Memory B cell (primary cell): ENCODE data around the gene ZCCHC14.
"Not testable (repeated sequence)": the region's sequence is repeated elsewhere in the genome, so short reads cannot be mapped to it uniquely, and the experiment has no call there.

Experiments
- ATAC-seq: fragments of 150-1000 bp; cut with Tn5 transposase; 2 replicates; pipeline ENCODE4 v1.10.0; 2021; ENCODE audit warnings: low read depth, mild to moderate bottlenecking, moderate library complexity
- DNase-seq, 2 donors: peaks; one replicate each; pipeline ENCODE4 v3.0.0; 2022; ENCODE audit warnings: low spot score in 2 of 2
- H3K27ac Mint-ChIP-seq: one replicate; pipeline ENCODE4 v1.8.0; 2022; ENCODE audit warnings: mild to moderate bottlenecking, moderate library complexity, mixed read lengths
- H3K27me3 Mint-ChIP-seq: one replicate; pipeline ENCODE4 v1.8.0; 2022; ENCODE audit warnings: mixed read lengths
- H3K36me3 Mint-ChIP-seq: one replicate; pipeline ENCODE4 v1.8.0; 2022; ENCODE audit warnings: mild to moderate bottlenecking, mixed read lengths
- H3K4me1 Mint-ChIP-seq: one replicate; pipeline ENCODE4 v1.8.0; 2022; ENCODE audit warnings: mixed read lengths
- H3K4me3 Mint-ChIP-seq: one replicate; pipeline ENCODE4 v1.8.0; 2022; ENCODE audit warnings: mild to moderate bottlenecking, moderate library complexity, mixed read lengths
- H3K9me3 Mint-ChIP-seq: one replicate; pipeline ENCODE4 v1.8.0; 2022; ENCODE audit warnings: mixed read lengths

Gene ZCCHC14

DNA sequence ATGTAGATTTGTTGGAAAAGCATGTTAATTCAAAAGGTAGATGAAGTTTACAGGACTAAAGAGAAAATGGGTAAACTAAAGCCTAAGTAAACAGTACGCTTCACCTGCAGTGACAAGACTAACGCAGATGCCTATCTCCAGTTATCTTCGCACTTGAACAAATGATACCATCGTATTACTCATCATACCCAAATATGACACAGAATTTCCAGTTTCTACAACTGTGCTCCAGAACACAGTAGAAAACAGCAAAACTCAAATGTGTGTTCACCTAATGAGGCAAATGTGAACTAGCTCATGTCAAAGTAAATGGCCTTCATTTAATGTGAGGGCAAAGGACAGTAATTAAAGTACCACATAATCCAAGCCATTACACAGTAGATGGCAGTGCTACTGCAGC is 7.0 kb downstream of the ZCCHC14 start:
- H3K36me3 Mint-ChIP-seq, H3K4me3 Mint-ChIP-seq, DNase-seq, H3K4me1 Mint-ChIP-seq, H3K27me3 Mint-ChIP-seq, H3K27ac Mint-ChIP-seq, H3K9me3 Mint-ChIP-seq, ATAC-seq: not testable (repeated sequence)

DNA sequence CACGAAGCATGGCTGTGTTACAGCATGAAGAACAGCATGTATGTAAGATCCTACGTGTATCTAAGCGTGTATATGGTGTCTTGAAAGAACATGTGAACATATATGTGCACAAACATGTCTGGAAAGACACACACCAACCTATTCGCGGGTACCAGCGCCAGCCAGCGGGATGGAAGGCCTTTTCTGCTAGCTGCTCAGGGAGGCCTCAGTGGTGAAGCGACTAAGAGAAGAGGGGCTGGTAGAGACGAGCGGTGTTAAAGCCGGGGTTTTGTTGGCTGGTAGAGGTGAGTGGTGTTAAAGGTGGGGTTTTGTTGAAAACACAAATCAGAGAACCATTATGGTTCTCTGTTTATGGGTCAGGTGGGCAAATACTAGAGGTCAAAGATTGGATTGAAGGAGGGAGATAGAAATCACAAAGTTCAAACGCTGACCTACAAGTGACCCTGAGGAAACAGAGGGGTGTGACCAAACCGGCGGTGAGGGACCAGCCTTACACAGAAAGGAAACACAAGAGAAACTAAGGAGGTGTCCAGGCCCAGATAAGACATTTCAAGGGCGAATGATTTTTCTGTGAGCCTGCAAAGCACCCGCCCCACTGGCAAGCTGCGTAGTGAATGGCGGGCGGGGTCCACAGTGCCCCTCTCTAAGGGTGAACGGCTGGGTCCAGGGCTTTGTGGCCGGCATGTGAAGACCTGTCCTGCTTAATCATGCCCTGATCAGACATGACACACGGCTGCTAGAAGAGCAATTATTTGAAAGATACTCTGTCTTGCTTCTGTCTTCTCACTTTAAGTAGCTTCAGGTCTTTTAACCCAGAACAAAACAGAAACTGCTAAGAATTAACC is 8.1 kb downstream of the ZCCHC14 start:
- H3K36me3 Mint-ChIP-seq = no peaks in the 10 kb centered on the region
- H3K27ac Mint-ChIP-seq = no peak overlapping the region
- H3K4me1 Mint-ChIP-seq = peaks cover 2% of the 10 kb centered on the region
- DNase-seq (no peak), ATAC-seq (no peak)
- H3K4me3 Mint-ChIP-seq = no peak overlapping the region
- no peaks in the 10 kb centered on the region for H3K9me3 Mint-ChIP-seq
- peaks cover 4% of the 10 kb centered on the region for H3K27me3 Mint-ChIP-seq

DNA sequence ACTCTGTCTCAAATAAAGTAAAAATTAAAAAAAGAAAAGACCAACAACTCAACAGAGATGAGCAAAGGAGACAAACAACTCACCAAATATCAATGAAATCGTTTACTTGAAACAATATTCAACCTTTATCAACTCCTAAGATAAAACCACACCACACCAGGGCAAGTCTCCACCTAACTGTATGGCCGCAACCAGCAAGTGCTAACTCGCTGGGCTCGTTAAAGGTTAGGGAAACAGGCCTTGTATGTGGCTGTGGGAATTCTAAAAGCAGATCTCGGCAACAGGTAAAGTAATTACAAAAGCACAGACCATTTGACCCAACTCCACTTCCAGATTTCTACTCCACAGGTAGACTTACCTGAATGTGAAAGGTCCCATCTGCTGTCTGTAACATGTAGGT is 9.3 kb downstream of the ZCCHC14 start:
- Mint-ChIP-seq H3K27ac (no peak overlapping the region), H3K27me3 (peaks cover 4% of the 10 kb centered on the region), H3K4me3 (no peak overlapping the region), H3K9me3 (no peaks in the 10 kb centered on the region), H3K36me3 (no peaks in the 10 kb centered on the region), H3K4me1 (no peaks in the 10 kb centered on the region)
- ATAC-seq (no peak), DNase-seq (no peak)

DNA sequence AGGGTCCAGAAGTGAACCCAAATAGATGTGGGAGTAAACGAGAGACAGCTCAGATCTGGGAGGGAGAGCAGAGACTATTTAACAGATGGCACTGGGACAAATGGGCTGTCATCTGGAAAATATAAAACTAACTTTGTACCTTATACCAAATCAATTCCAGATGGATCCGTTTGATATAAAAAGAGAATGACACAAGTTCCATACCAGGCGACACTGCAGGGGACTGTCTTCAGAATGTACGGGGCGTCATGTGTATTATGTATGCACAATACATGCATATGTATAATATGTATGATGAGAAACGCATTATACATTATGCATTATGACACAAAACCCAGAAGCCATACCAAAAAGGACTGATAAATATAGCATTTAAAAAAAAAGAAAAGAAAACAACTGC is 10.2 kb downstream of the ZCCHC14 start:
- not testable (repeated sequence) for H3K4me3 Mint-ChIP-seq, DNase-seq, ATAC-seq, H3K9me3 Mint-ChIP-seq, H3K4me1 Mint-ChIP-seq, H3K27me3 Mint-ChIP-seq, H3K27ac Mint-ChIP-seq, H3K36me3 Mint-ChIP-seq

DNA sequence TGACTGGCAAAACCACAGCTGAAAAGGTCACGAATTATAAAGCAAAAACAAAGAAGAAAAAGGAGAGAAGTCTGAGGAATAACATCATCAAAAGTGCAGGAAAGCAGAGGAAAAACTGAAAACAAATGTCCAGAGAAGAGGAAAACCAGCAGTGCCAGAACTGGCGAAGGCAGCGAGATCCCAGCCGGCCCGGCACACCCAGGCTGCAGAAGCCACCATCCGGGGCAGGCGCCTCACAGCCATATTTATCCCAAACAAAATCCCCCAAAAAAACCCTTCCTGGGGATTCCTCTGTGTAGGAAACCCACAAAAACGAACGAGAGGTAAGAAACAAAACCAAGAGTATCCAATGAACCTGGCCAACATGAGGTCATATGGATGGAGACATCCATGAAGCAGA is 10.6 kb downstream of the ZCCHC14 start:
- H3K27ac Mint-ChIP-seq = no peak overlapping the region
- peaks cover 3% of the 10 kb centered on the region for H3K36me3 Mint-ChIP-seq
- no peak overlapping the region for H3K4me3 Mint-ChIP-seq
- H3K27me3 Mint-ChIP-seq = peaks cover 9% of the 10 kb centered on the region
- no peak for DNase-seq
- no peaks in the 10 kb centered on the region for H3K9me3 Mint-ChIP-seq
- no peak for ATAC-seq
- H3K4me1 Mint-ChIP-seq = peaks cover 4% of the 10 kb centered on the region

DNA sequence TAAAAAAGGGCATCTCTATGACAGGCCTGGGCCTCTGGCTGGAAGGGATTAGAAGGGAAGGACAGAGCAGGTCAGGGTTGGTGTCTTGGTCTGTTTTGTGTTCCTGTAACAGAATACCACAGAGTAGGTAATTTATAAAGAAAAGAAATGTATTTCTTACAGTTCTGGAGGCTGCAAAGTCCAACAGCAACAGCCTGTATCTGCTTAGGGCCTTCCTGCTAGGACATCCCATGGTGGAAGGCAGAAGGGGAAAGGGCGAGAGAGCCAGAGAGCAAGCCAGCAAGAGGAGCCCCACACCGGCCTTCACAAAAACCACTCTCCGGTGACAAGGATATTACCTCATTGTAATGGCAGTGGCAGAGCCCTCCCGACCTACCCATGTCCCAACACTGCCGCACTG is 11.1 kb downstream of the ZCCHC14 start:
- ATAC-seq, H3K36me3 Mint-ChIP-seq, DNase-seq, H3K9me3 Mint-ChIP-seq, H3K27ac Mint-ChIP-seq, H3K4me3 Mint-ChIP-seq, H3K4me1 Mint-ChIP-seq, H3K27me3 Mint-ChIP-seq: not testable (repeated sequence)

DNA sequence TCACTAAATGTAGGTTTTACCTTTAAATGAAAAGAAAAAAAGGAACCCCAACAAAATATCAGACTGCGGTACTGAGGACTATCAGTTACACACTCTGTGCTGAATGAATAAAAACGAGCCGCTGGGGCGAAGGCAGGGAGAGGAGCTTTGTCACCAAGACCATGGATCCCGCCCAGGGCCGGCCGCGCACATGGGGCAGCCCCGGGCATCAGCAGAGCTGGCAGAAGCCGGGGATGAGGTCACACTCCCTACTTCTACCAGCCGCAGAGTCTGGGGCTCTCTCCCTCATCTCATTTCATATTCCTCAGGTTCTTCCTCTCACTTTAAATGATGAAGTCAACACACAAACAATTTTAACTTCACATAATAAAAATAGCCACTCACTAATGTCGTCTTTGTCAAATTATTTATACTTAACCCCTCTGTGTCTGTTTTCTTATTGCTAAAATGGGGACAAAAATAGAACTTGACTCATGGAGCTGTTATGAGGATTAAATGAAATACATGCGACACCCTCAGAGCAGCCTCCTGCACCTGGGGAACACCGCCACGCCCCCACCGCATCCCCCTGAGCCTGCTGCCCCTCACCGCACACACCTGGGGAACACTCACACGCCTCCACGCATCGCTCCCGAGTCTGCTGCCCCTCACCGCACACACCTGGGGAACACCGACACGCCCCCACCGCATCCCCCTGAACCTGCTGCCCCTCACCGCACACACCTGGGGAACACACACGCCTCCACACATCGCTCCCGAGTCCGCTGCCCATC is 15.4 kb downstream of the ZCCHC14 start:
- not testable (repeated sequence) for DNase-seq, H3K4me1 Mint-ChIP-seq, H3K4me3 Mint-ChIP-seq, ATAC-seq, H3K27ac Mint-ChIP-seq, H3K9me3 Mint-ChIP-seq
- peaks cover 19% of the 10 kb centered on the region for H3K27me3 Mint-ChIP-seq
- peaks cover 10% of the 10 kb centered on the region for H3K36me3 Mint-ChIP-seq

DNA sequence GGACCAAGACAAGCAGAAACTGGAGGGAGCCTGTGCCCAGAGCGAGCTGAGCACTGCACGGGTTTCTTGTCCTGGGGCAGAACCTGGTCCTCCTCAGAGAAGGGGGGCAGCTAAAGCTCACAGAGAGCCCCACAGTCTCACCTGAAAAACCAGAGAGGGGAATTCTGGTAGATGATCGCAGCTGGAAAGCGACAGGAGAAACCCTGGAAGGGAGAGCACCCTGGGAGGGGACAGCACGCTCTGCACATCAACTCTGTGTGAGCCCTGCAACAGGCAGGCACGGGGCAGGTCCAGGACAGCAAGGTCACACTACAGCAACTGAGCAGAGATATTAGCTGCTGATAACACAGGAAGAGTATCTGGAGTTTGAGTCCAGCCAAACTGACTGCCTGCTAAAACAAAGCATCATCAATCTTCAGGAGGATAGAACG is 18.2 kb downstream of the ZCCHC14 start:
- Mint-ChIP-seq H3K27ac (no peak overlapping the region), H3K9me3 (no peaks in the 10 kb centered on the region)

DNA sequence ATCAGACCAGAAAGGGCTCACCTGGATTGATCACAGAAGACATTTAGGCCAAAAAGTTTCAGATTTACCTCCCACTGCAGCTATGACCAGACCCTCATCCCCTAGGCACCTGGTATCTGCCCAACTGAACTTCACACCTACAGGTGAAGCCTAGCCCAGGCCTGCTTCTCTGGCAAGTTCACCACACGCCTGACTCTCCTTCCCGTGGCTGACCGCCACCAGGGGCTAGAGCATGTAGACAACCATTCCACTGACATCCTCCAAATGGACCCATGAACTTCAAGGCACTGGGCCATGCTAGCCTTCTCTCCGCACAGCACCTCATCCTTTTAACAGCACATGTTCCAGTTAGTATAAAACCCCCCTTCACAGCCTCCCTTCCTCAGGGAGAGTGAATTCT is 18.8 kb downstream of the ZCCHC14 start:
- no peaks in the 10 kb centered on the region for H3K9me3 Mint-ChIP-seq
- ATAC-seq (no peak), DNase-seq (no peak)
- H3K4me3 Mint-ChIP-seq = no peak overlapping the region
- H3K4me1 Mint-ChIP-seq = peaks cover 6% of the 10 kb centered on the region
- no peak overlapping the region for H3K27ac Mint-ChIP-seq
- peaks cover 10% of the 10 kb centered on the region for H3K36me3 Mint-ChIP-seq
- peaks cover 15% of the 10 kb centered on the region for H3K27me3 Mint-ChIP-seq

More for the DNA sequence above, 18.2 kb downstream of the ZCCHC14 start:
- ATAC-seq (no peak), DNase-seq (no peak)
- Mint-ChIP-seq H3K36me3 (peaks cover 10% of the 10 kb centered on the region), H3K4me1 (peaks cover 6% of the 10 kb centered on the region), H3K27me3 (peaks cover 15% of the 10 kb centered on the region), H3K4me3 (no peak overlapping the region)

DNA sequence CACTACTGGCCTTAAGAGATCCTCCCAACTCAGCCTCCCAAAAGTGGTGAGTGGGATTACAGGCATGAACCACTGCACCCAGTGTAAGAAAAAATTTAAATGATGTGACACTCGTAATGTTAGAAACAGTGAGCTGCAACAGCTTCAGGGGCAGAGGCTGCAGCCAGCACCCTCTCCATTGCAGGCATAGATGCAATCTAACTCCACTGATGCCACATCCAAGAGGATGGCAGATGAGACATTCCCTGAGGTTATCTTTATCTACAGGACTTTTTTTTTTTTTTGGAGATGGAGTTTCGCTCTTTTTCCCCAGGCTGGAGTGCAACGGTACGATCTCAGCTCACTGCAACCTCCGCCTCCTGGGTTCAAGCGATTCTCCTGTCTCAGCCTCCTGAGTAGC is 19.9 kb downstream of the ZCCHC14 start:
- Mint-ChIP-seq H3K4me1 (peaks cover 5% of the 10 kb centered on the region), H3K4me3 (no peak overlapping the region), H3K36me3 (peaks cover 7% of the 10 kb centered on the region), H3K9me3 (no peaks in the 10 kb centered on the region), H3K27me3 (peaks cover 13% of the 10 kb centered on the region), H3K27ac (no peak overlapping the region)
- ATAC-seq = no peak
- no peak for DNase-seq

DNA sequence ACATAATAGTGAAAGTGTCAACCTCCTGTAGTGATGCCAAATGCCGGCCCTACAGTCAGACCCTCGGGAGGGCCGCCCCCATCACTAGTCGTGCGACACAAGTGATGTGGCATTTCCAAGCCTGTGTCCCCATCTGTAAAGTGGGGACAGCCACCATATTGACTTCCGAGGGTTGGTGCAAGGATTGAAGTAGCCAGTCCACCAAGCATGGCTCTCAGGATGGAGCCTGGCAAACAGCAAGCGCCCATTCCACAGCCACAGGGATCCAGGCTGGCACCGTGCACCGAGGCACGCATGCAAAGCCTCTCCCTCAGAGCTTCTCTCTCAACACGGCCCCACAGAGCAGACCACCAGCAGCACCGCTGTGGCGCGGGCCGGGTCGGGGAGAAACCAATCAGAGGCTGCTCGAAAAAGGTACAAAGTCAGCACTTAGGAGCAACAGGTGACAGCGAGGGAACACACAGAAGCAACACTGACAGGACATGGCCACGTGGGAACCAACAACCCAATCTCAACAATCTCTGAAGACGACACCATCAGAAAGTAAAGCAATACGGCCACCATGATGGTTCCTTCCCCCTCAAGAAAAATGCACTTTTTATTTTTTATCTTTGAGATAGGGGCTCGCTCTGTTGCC is 20.6 kb downstream of the ZCCHC14 start:
- Mint-ChIP-seq H3K4me3 (no peak overlapping the region), H3K4me1 (peaks cover 2% of the 10 kb centered on the region), H3K27ac (no peak overlapping the region), H3K9me3 (no peaks in the 10 kb centered on the region), H3K36me3 (peaks cover 7% of the 10 kb centered on the region), H3K27me3 (peaks cover 10% of the 10 kb centered on the region)
- no peak for DNase-seq
- ATAC-seq = no peak

DNA sequence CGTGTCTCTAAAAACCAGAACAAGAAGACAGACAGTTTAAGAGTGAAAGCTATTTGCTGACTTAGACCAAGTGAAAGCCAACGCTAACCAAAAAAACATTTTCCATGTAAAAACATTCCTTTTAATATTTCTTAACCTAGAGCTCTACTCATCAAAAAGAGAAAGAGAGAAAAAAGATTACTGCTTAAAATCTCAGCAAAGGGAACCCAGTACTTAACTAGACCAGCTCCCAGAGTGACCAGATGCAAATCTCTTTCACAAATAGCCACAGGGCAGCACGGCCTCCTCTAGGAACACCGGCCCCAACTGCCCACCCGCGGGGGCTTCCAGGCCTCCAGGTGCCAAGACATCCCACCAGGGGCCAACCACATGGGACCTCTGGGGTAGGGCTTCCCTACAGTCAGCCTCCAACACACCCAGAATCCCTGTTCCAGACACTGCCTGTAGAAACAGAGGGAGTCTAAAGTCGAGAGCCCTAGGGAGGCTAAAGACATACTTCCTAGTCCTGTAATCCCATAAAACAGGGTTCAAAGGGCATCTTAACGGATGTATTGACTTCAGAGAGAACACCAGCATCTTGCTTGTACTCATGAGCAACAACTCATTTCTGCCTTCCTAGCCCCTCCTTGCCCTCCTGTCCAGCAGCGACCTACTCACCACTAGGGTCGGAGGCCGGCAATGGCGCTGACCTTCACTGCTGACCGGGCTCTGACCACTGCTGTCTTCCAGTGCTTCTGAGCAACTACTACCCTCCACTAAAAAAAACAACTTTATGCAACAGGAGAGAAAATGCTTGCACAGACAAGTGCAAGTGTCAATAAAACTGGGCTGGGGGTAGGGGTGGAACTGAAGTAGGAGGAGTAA is 21.3 kb downstream of the ZCCHC14 start:
- Mint-ChIP-seq H3K4me1 (peaks cover 2% of the 10 kb centered on the region), H3K4me3 (no peak overlapping the region), H3K27ac (no peak overlapping the region), H3K27me3 (peaks cover 10% of the 10 kb centered on the region), H3K9me3 (no peaks in the 10 kb centered on the region), H3K36me3 (peaks cover 7% of the 10 kb centered on the region)
- DNase-seq = no peak
- ATAC-seq = no peak

DNA sequence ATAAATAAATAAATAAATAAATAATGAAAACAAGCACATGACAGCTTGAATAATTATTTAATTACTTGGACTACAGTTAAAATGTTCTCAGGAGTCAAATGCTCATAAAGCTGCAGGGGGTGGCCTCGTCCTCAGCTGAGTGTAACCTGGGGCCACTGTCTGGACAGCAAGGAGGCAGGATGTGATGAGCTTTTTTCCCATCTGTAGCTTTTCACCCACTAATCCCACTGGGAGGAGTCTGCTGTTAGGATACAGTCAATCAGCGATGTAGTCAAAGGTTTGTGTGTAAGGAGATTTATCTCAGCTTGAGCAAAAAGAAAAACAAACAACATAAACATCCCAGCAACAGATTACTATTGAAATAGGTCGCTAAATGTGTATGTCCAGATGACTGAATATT is 22.5 kb downstream of the ZCCHC14 start:
- Mint-ChIP-seq H3K4me3 (no peak overlapping the region), H3K27ac (no peak overlapping the region), H3K9me3 (no peaks in the 10 kb centered on the region), H3K36me3 (peaks cover 5% of the 10 kb centered on the region), H3K27me3 (peaks cover 5% of the 10 kb centered on the region), H3K4me1 (peaks cover 2% of the 10 kb centered on the region)
- DNase-seq (no peak), ATAC-seq (no peak)
